ENCODE measurements around the gene TNFAIP8. TPM values are rescaled to one million over a fixed set of nuclear protein-coding genes. Genes with fewer than 3 reads are reported as not detected.

TNFAIP8 gene
- total and polyA plus RNA-seq, 10 of the 15 experiments (the other 5 are each of a cell fraction or from before 2014, with no cell fraction given) = 124 to 324 (median 177) TPM

- Histone ChIP-seq H3K4me1 (ENCODE audit: control insufficient read depth, insufficient read depth, low read length) (peaks cover 21% of the 10 kb centered on the region), H3K9ac (ENCODE audit: control insufficient read depth, insufficient read depth, low read length) (no peak overlapping the region), H3K79me2 (ENCODE audit: control insufficient read depth, insufficient read depth, low read length) (peaks cover 99% of the 10 kb centered on the region), H3K36me3 (ENCODE audit: control insufficient read depth in 2 of 2, insufficient read depth in 2 of 2, low read length in 1 of 2) (peaks cover 4 to 27% of the 10 kb centered on the region in 2 experiments), H3K27me3 (replicated peaks in 1 of 2; ENCODE audit: control insufficient read depth in 2 of 2, insufficient read depth in 2 of 2, low read length in 1 of 2) (no peaks in the 10 kb centered on the region), H3K4me2 (ENCODE audit: control insufficient read depth, insufficient read depth) (no peak overlapping the region), H2AFZ (ENCODE audit: control insufficient read depth, low read depth, low read length) (no peak overlapping the region), H4K20me1 (ENCODE audit: control insufficient read depth, insufficient read depth) (peaks cover 8% of the 10 kb centered on the region; the same call in 1 of the 2 replicates), H3K9me3 (replicated peaks; ENCODE audit: control insufficient read depth, insufficient read depth, low read length) (no peaks in the 10 kb centered on the region), H3K27ac (ENCODE audit: control insufficient read depth, insufficient read depth) (no peak overlapping the region), H3K4me3 (no peak overlapping the region)
- peak; percentile 33 for ATAC-seq
- TF ChIP-seq WRNIP1 (IDR thresholded peaks at IDR 0.05; ENCODE audit: borderline replicate concordance, low read depth, low read length) = no peak
- TF ChIP-seq EED (IDR thresholded peaks at IDR 0.05; ENCODE audit: low read depth) = no peak
- TF ChIP-seq ZZZ3 (IDR thresholded peaks at IDR 0.05; ENCODE audit: control insufficient read depth, insufficient read length, low read depth) = no peak
- TF ChIP-seq BRCA1 (IDR thresholded peaks at IDR 0.05; ENCODE audit: low read depth, low read length) = no peak
- no peak for TF ChIP-seq MEF2B (IDR thresholded peaks at IDR 0.05; ENCODE audit: partially characterized antibody, poor library complexity, severe bottlenecking)
- no peak for TF ChIP-seq CREM (IDR thresholded peaks at IDR 0.05; ENCODE audit: low read depth)
- ChIA-PET RAD21 (ENCODE audit: unreplicated experiment) (interaction anchor here (1.2 to 3.7 kb wide), 6 partner anchors 8 to 64 kb away, joined by 3 to 10 read pairs (median 4); no protein-coding TSS in a partner anchor), CTCF (interaction anchor here (0.7 to 3.0 kb wide), 6 partner anchors 10 to 65 kb away, joined by 3 to 8 read pairs (median 4); no protein-coding TSS in a partner anchor), SMC1A (ENCODE audit: uncharacterized antibody, unreplicated experiment) (interaction anchor here (0.8 to 4.7 kb wide), 18 partner anchors 10 to 108 kb away, joined by 3 to 27 read pairs (median 5); partner anchors contain the start of gene TNFAIP8), POLR2A (interaction anchor here (0.8 to 4.6 kb wide), 6 partner anchors 7 to 19 kb away, joined by 3 to 21 read pairs (median 8); no protein-coding TSS in a partner anchor)
- no peak for FAIRE-seq
- no TSS peak for BruUV-seq (replicated peaks)
- WGBS (ENCODE audit: insufficient coverage, insufficient replicate concordance, low lambda C conversion rate, missing lambda C conversion rate) = 79% methylated on average over 2 of the region's 2 CpGs
- in situ Hi-C loops (cut with MboI) = no loop called here
- intact Hi-C loops (cut with micrococcal nuclease; ENCODE audit: unreplicated experiment) = no loop called here
- no peak for DNase-seq (ENCODE audit: low read depth, low spot score)
These were observed 24.2 kb downstream of the TNFAIP8 start for GRCh38 chr5:119379942-119380547.

Data from GM12878 (cell line).